Measurements from ENCODE around the gene ARHGEF19. TPM values are rescaled to one million over a fixed set of nuclear protein-coding genes. Genes with fewer than 3 reads are reported as not detected.
A peak's percentile ranks its signal among the peaks of the same experiment; 100 is the strongest.

The ARHGEF19 gene
- total and polyA plus RNA-seq, 2 of the 13 experiments (the other 11 are each of a cell fraction or from before 2014, with no cell fraction given): 1.7 to 1.8 TPM

GRCh38 chr1:16213013-16213412, 561 bp upstream of the ARHGEF19 start:
- Histone ChIP-seq H2AFZ (ENCODE audit: low read length) (no peak overlapping the region), H3K79me2 (ENCODE audit: insufficient read depth, low read length) (no peaks in the 10 kb centered on the region), H3K9me3 (ENCODE audit: low read length) (no peaks in the 10 kb centered on the region), H4K20me1 (ENCODE audit: insufficient read depth, low read length) (no peaks in the 10 kb centered on the region), H3K4me1 (ENCODE audit: insufficient read depth, low read length) (peaks cover 52% of the 10 kb centered on the region), H3K36me3 (replicated peaks in 1 of 2; ENCODE audit: control insufficient read depth in 1 of 2, insufficient read depth in 2 of 2, low read length in 2 of 2) (no peaks in the 10 kb centered on the region), H3K27ac (ENCODE audit: extremely low read length, insufficient read depth, low read length) (no peak overlapping the region), H3K9ac (ENCODE audit: insufficient read depth, low read depth, low read length) (no peak overlapping the region), H3K27me3 (ENCODE audit: control insufficient read depth in 1 of 2, insufficient read depth in 2 of 2, low read length in 2 of 2) (peaks cover 7 to 43% of the 10 kb centered on the region in 2 experiments; a peak in 3 of 5 replicates), H3K4me3 (replicated peaks in 1 of 3; ENCODE audit: insufficient read depth in 1 of 3, low read depth in 2 of 3, low read length in 3 of 3) (no peak overlapping the region), H3K4me2 (ENCODE audit: low read depth, low read length) (no peak overlapping the region)
- in situ Hi-C loops (cut with HindIII; ENCODE audit: extremely low pct_ligation_motif_present, low pct_unique_long_range_greater_than_20kb) (no loop called here), intact Hi-C loops (cut with micrococcal nuclease; ENCODE audit: unreplicated experiment) (no loop called here)
- ChIA-PET CTCF (ENCODE audit: low intra/inter-chr PET ratio, low total read pairs) (no interaction called here), POLR2A (no interaction called here)
- DNase-seq (ENCODE audit: low spot score): no peak
- FAIRE-seq: no peak
- no peak for ATAC-seq
- 24% methylated on average over 3 of the region's 3 CpGs for WGBS (ENCODE audit: low lambda C conversion rate)
- BruUV-seq (replicated peaks): no TSS peak
- TF ChIP-seq ZNF382 (CRISPR knock-in tag; IDR thresholded peaks at IDR 0.05; ENCODE audit: borderline replicate concordance): no peak
- TF ChIP-seq ZNF674 (CRISPR knock-in tag; IDR thresholded peaks at IDR 0.05; ENCODE audit: low read depth): no peak
- no peak for TF ChIP-seq MAFK (conservative IDR thresholded peaks at IDR 0.05 in 1 of 2, IDR thresholded peaks at IDR 0.05 in 1 of 2; ENCODE audit: low read length in 2 of 2)

- H3K9me3 ChIP-seq (ENCODE audit: low read length): no peaks in the 10 kb centered on the region
- POLR2A ChIA-PET: no interaction called here
Observed at GRCh38 chr1:16211824-16212223, 628 bp downstream of the ARHGEF19 start.

More at GRCh38 chr1:16211824-16212223, 628 bp downstream of the ARHGEF19 start:
- Histone ChIP-seq H3K4me2 (ENCODE audit: low read depth, low read length) (peak overlapping the region; percentile 40; the same call in 1 of the 2 replicates), H3K4me1 (ENCODE audit: insufficient read depth, low read length) (peaks cover 52% of the 10 kb centered on the region), H3K9ac (ENCODE audit: insufficient read depth, low read depth, low read length) (no peak overlapping the region), H3K27ac (ENCODE audit: extremely low read length, insufficient read depth, low read length) (no peak overlapping the region), H3K4me3 (replicated peaks in 1 of 3; ENCODE audit: insufficient read depth in 1 of 3, low read depth in 2 of 3, low read length in 3 of 3) (no peak overlapping the region), H3K27me3 (ENCODE audit: control insufficient read depth in 1 of 2, insufficient read depth in 2 of 2, low read length in 2 of 2) (peaks cover 9 to 44% of the 10 kb centered on the region in 2 experiments; a peak in 3 of 5 replicates), H4K20me1 (ENCODE audit: insufficient read depth, low read length) (no peaks in the 10 kb centered on the region), H3K79me2 (ENCODE audit: insufficient read depth, low read length) (no peaks in the 10 kb centered on the region), H2AFZ (ENCODE audit: low read length) (no peak overlapping the region), H3K36me3 (replicated peaks in 1 of 2; ENCODE audit: control insufficient read depth in 1 of 2, insufficient read depth in 2 of 2, low read length in 2 of 2) (no peaks in the 10 kb centered on the region)
- intact Hi-C loops (cut with micrococcal nuclease; ENCODE audit: unreplicated experiment): no loop called here
- CTCF ChIA-PET (ENCODE audit: low intra/inter-chr PET ratio, low total read pairs): no interaction called here
- BruUV-seq (replicated peaks): no TSS peak
- in situ Hi-C loops (cut with HindIII; ENCODE audit: extremely low pct_ligation_motif_present, low pct_unique_long_range_greater_than_20kb): no loop called here
- WGBS (ENCODE audit: low lambda C conversion rate): 18% methylated on average over 3 of the region's 6 CpGs
- ATAC-seq (no peak), FAIRE-seq (no peak), DNase-seq (ENCODE audit: low spot score) (no peak)
- TF ChIP-seq PCBP1 (IDR thresholded peaks at IDR 0.05; ENCODE audit: borderline replicate concordance, low read depth, low read length) (no peak), ZNF629 (CRISPR knock-in tag; conservative IDR thresholded peaks at IDR 0.05) (peak; percentile 86)

Data from HepG2 (cell line).